Mononuclear cell (primary cell): ENCODE measurements around the gene ADD1. TPM values are rescaled to one million over a fixed set of nuclear protein-coding genes. Genes with fewer than 3 reads are reported as not detected.

Source experiments
- H3K27me3 ChIP-seq: 2 replicates; pipeline ENCODE4 v1.6.0; 2011; ENCODE audit warnings: low read length, control low read depth; ENCODE audit not compliant: insufficient read depth
- H3K4me1 ChIP-seq: 2 replicates; pipeline ENCODE4 v1.5.1; 2011; ENCODE audit warnings: mild to moderate bottlenecking, low read length, control low read depth; ENCODE audit not compliant: insufficient read depth
- H3K4me3 ChIP-seq: 2 replicates; pipeline ENCODE4 v1.5.1; 2011; ENCODE audit warnings: mild to moderate bottlenecking, low read length, moderate library complexity
- H3K9me3 ChIP-seq: 2 replicates; pipeline ENCODE4 v1.5.1; 2011; ENCODE audit warnings: low read depth, mild to moderate bottlenecking, control low read depth, low read length
- total RNA-seq: library from RNA; depleted of rRNA; stranded (reverse); fragments of >200 nt; gene quantifications from one replicate; pipeline ENCODE4 v1.2.3, GENCODE V29; 2012

The ADD1 gene
- total RNA-seq, 1 donor = 147 TPM

DNA sequence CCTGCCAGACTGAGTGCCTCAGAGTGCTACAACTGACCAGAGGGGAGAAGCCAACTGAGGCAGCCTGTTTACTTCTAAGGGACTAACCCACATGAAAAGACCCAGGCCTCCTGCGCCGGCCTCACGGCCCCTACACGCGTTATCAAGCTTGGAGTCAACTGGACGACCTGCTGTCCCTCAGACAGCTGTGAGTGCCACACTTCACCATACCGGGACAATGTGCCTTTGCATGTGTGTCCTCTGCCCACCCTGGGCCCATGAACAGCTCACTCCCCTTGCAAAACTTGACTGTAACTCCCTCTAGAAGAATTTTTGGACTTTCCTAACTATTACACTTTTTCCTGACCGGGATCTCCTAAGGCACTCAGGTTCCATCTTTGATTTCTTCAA lies 117.8 kb downstream of the ADD1 start:
- Histone ChIP-seq H3K4me1 (peaks cover 27% of the 10 kb centered on the region), H3K4me3 (no peak overlapping the region), H3K27me3 (no peaks in the 10 kb centered on the region), H3K9me3 (no peaks in the 10 kb centered on the region)

DNA sequence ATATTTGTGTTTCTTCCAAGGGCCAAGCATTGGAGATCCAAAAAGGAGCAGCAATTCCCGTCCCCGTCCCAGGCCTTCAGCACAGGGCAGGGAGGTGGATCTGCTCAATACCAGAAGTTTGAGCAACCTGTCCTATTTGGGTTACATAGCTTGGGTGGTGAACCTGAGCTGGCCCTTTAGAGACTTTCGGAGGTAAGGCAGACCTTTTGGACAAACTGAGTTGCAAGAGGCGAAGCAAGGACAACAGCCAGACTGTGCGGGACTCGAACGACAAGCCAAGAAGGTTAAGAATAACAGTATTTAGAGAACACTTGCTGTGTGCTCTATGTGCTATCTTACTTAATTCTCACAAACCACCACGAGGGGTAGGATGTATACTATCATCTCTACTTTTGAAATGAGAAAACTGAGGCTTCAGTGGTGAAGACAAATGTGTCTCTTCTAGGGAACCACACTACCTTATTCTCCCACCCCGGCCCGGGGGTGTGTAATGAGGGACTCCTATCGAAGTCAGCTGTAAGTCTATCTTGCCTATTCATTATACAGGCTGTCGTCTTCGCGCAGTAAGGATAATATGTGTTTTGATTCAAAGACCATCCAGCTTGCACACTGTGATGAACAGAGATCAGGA lies 118.3 kb downstream of the ADD1 start:
- H3K27me3 ChIP-seq = no peaks in the 10 kb centered on the region
- H3K4me3 ChIP-seq = peak overlapping the region; percentile 65
- H3K4me1 ChIP-seq = peaks cover 27% of the 10 kb centered on the region
- H3K9me3 ChIP-seq = no peaks in the 10 kb centered on the region

DNA sequence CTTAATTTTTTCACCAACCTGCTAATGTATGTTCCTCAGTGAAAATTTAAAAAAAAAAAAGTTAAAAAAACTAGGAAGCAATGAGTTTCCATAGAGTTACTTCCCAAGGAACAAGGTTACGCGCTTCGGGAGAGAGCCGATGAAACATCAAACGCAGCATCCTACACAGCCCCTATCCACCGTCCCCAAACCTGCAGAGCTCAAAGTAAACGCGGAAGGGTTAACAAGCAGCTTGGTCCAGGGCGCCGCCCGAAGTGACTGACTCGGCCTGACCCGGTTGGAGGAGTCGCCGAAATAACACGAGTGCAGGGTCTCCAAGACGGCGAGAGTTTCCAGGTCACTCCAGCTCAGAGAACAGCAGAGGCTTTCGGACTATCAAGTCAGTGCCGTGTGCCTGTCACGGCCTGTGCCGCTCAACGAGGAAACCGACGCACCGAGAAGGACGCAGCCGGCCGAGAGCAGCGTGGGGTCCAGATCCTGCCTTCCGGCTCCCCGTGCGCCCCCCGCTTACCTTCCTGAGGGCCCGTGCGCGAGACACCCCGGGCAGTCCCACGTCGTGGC lies 119.0 kb downstream of the ADD1 start:
- H3K4me3 ChIP-seq = peak overlapping the region; percentile 65
- no peaks in the 10 kb centered on the region for H3K9me3 ChIP-seq
- H3K27me3 ChIP-seq = no peaks in the 10 kb centered on the region
- H3K4me1 ChIP-seq = peaks cover 27% of the 10 kb centered on the region

DNA sequence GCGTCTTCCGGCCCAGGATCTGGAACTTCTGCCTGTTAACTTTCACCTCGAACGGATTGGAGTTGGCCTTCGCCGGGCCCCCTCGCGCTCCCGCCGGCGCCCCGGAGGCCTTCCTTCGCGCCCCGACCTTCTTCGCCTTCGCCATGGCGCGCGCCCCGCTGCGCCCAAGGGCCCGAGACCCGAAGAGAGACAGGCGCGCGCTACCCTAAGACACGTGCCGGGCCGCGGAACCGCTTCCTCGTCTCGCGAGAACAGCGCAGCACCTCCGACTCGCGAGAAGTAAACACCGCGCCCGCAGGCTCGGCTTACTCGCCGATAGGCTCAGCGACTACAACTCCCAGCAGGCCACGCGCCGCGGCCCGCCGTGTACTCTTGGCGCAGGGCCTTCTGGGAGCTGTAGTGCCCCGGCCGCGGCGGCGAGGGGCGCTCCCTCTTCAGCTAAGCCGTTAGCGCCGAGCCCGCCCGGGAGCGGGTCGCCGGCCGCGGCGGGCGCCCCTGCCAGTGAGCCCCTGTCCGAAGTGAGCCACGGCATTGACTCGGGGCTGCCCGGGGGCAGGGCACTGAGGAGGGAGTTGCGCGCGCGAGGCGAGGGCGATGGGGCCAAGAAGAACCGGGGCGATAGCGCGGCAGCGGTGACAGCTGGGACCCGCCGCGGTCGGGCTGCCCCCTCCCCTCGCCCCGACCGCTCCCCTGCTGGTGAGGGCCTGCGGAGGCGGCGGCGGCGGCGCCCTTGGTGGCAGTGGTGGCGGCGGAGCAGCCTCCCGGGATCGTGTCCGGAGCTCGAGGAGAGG lies 119.7 kb downstream of the ADD1 start, which contains the start of the genes GRK4 and NOP14:
Gene GRK4, plus strand, starts transcription at position 397 of the 791 bp plus-strand sequence. CDS start 500 bp downstream, outside the sequence.
Gene NOP14, minus strand, starts transcription at position 232 of the 791 bp plus-strand sequence. Its CDS starts 87 bp downstream, at position 145.
- Histone ChIP-seq H3K4me3 (peak within 1 kb of the TSS; percentile 65), H3K4me1 (peaks cover 27% of the 10 kb centered on the region), H3K27me3 (no peaks in the 10 kb centered on the region), H3K9me3 (no peaks in the 10 kb centered on the region)

DNA sequence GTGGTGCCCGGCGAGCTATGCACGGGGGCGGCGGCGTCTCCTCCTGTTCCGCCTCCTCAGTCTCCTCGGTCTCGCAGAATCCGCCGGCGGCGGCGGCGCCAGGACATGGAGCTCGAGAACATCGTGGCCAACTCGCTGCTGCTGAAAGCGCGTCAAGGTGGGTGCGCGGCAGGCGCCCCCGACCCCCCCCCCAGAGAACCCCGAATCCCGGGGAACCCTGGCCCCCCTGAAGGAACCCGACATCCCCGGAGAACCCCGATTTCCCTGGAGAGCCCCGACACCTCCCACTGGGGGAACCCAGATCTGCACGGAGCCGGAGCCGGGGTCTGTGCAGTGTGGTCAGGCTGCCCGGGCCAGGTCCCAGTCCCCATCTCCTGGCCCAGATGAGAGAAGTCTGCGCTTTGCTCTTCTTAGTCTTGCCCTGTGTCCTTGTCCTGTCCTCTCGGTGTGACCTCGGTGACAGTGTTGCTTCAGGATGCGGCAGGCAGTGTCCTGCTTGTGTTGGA lies 120.4 kb downstream of the ADD1 start:
- H3K4me1 ChIP-seq = peaks cover 27% of the 10 kb centered on the region
- peak overlapping the region; percentile 65 for H3K4me3 ChIP-seq
- no peaks in the 10 kb centered on the region for H3K27me3 ChIP-seq
- H3K9me3 ChIP-seq = no peaks in the 10 kb centered on the region

DNA sequence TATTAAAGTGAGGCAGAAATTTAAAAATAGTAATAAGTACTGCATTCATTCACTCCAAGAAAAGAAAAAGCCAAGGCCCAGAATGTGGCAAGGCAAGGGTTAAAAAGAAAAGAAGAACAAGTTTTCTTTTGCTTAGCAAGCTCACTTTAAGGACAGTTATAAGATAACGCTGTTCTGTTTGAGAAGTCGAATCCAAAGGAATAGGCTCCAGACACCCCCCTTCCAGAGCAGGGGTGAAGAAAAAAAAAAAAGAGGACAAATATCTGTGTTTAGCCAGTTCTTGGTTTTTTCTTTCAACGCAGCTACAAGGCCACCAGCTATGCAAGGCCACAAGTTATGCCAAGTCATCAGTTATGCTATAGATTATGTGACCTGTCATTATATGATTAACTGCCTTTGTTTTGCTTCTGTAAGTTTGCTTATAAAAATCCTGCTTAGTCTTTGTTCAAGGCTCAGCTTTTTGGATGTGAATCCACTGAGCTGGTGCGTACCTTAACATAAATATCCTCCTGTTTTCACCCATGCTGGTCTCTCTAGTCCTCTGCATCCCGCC lies 121.1 kb downstream of the ADD1 start:
- peaks cover 27% of the 10 kb centered on the region for H3K4me1 ChIP-seq
- no peak overlapping the region for H3K4me3 ChIP-seq
- H3K9me3 ChIP-seq = no peaks in the 10 kb centered on the region
- H3K27me3 ChIP-seq = no peaks in the 10 kb centered on the region

DNA sequence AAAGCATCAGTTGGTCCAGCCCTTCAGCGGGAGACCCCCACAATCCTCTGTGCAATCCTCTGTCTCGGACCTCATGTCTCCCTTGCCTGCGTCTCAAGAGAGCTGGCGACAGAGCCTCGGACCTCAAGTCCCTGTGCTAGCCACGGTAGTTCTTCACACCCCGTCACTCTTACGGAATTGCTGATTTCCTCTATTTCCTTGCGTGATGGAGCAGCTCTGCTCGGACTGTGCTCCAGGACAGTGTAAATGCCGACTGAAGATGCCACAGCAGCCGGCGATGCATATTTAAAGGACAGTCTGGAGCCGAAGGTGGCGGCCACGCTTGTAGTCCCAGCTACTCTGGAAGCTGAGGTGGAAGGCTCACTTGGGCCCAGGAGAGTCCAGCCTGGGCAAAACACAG lies 121.6 kb downstream of the ADD1 start:
- Histone ChIP-seq H3K4me3 (no peak overlapping the region), H3K9me3 (no peaks in the 10 kb centered on the region), H3K4me1 (peaks cover 27% of the 10 kb centered on the region), H3K27me3 (no peaks in the 10 kb centered on the region)

DNA sequence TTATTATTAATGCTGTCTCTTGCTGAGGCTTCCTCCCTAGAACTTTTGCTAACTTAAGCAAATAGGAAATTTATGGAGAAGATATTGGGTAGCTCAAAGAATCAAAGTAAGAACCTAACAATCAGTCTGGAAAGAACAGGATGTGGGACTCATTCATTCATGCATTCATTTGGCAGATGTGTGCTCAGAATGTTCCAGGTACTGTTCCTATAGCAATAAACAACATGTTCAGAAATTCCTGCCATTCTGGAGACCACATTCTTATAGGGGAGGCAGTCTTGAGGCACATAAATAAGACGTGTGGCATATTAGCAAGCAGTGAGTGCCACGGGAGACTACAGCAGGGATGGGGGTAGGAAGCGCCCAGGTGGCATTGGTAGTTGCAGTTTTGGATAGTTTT lies 124.7 kb downstream of the ADD1 start:
- no peak overlapping the region for H3K4me3 ChIP-seq
- no peaks in the 10 kb centered on the region for H3K27me3 ChIP-seq

DNA sequence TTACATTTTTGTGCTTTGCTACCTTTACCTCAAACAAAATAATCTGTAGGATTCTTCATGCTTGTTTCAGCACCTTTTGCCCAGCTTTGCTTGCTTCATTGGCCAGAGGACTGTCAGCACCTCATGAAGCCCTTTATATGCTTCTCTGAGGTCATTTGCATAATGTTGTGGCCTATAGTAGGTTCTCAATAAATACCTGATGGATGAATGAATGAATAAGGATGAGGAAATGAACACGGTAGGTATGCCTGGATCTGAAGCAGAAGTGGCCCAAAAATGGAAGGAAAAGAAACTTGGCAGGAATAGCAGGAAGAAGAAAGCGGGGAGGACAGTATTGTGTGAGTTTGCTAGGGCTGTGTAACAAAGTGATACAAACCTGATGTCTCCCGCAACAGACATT lies 127.6 kb downstream of the ADD1 start:
- Histone ChIP-seq H3K27me3 (no peaks in the 10 kb centered on the region), H3K9me3 (no peaks in the 10 kb centered on the region), H3K4me3 (no peak overlapping the region), H3K4me1 (no peaks in the 10 kb centered on the region)

More for the DNA sequence above, 124.7 kb downstream of the ADD1 start:
- Histone ChIP-seq H3K9me3 (no peaks in the 10 kb centered on the region), H3K4me1 (peaks cover 9% of the 10 kb centered on the region)

DNA sequence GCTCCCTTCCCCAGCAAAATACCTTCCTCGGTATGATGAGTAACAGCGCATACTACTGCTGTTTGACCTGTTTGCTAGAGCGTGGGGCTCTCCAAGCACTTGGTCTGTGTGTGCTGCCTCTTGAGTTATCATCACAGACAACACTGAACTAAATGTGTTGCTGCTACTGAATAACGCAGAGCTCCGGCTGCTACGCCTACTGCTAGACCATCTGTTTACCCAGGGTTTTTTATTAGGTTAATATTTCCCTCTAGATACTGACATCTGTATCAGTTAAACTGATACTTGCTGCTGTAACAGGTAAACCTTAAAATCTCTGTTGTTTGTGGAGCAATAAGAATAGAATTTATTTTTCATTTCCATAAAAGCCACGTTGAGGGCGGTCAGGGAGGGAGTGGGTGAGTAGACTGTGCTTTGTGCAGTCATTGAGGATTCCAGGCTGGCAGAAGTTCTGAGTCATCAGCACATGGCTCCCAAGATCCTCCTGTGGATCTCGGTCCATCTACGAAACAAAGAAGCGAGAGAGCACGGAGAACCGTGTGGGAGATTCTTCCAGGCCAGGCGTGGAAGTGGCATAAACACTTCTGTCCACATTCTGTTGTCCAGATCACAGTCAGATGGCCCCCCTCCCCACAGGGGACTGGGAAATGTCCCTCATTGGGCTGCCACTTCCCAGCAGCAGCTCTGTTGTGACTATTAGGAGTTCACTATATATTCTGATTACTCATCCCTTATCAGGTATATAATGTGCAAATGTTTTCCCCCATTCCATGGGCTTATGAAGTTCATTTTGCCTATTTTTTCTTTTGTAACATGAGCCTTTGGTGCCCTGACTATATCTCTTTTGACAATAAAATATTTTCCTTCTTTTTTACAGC lies 133.8 kb downstream of the ADD1 start:
- Histone ChIP-seq H3K4me1 (no peaks in the 10 kb centered on the region), H3K27me3 (no peaks in the 10 kb centered on the region), H3K9me3 (no peaks in the 10 kb centered on the region), H3K4me3 (no peak overlapping the region)

Other genes with a start within 250 kb of the ADD1 start
- gene TNIP2, start 87.5 kb upstream of the ADD1 start, total RNA-seq = 53.8 TPM
- gene SH3BP2, start 50.8 kb upstream of the ADD1 start, total RNA-seq = 134 TPM
- 17.4 TPM for gene NOP14, start 119.6 kb downstream of the ADD1 start, total RNA-seq
- gene GRK4, start 119.7 kb downstream of the ADD1 start, total RNA-seq = 1.7 TPM
- gene HTT-AS, start 230.7 kb downstream of the ADD1 start, total RNA-seq = not detected
- 96.2 TPM for gene HTT, start 230.8 kb downstream of the ADD1 start, total RNA-seq